ENCODE data around the gene ZBTB5. TPM values are rescaled to one million over a fixed set of nuclear protein-coding genes. Genes with fewer than 3 reads are reported as not detected.

ZBTB5 gene
- total and polyA plus RNA-seq, 2 of the 13 experiments (the other 11 are each of a cell fraction or from before 2014, with no cell fraction given): 12.5 to 20.5 TPM

DNA sequence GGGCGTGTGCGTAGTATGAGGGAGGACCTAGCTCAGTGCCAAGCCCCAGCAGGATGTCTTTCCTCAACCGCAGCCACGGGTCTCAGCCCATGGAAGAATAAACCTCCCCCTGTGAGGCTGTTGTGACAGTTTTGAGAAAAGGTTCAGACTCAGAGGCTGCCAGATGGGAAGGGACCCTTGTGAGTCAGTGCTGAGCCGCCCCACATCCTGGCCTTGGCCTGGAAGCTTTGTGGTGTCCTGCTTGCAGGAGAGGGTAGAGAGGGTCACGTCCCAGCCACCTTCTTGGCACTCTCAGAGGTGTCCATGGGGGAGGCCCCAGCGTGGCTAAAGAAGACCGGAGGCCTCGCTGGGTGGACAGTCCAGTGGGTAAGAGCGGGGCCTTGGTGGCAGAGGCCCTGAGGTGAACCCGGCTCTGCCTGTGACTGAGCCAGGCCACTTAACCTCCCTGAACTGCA lies 39.9 kb downstream of the ZBTB5 start:
- in situ Hi-C loops (cut with HindIII; ENCODE audit: extremely low pct_ligation_motif_present, low pct_unique_long_range_greater_than_20kb) (no loop called here), intact Hi-C loops (cut with micrococcal nuclease; ENCODE audit: unreplicated experiment) (no loop called here)
- peaks cover 47% of the 10 kb centered on the region for H3K4me1 ChIP-seq (ENCODE audit: insufficient read depth, low read length)
- DNase-seq (ENCODE audit: low spot score) (no peak), FAIRE-seq (no peak), ATAC-seq (no peak)
- TF ChIP-seq FOXA1 (IDR thresholded peaks at IDR 0.05) (no peak), FOXA1 (CRISPR knock-in tag; IDR thresholded peaks at IDR 0.05) (no peak), RELA (CRISPR knock-in tag; IDR thresholded peaks at IDR 0.05) (no peak), DNMT3B (CRISPR knock-in tag; conservative IDR thresholded peaks at IDR 0.05) (no peak), NFE2L2 (IDR thresholded peaks at IDR 0.05; ENCODE audit: low read length) (no peak), TOPORS (CRISPR knock-in tag; IDR thresholded peaks at IDR 0.05) (no peak), ZNF737 (CRISPR knock-in tag; IDR thresholded peaks at IDR 0.05; ENCODE audit: borderline replicate concordance) (no peak), AGO1 (IDR thresholded peaks at IDR 0.05; ENCODE audit: low read depth, low read length, poor library complexity, severe bottlenecking) (no peak), RFXANK (CRISPR knock-in tag; IDR thresholded peaks at IDR 0.05) (no peak), ASH2L (IDR thresholded peaks at IDR 0.05; ENCODE audit: insufficient read length, low read depth, low read length) (no peak)
- TF ChIP-seq, protein P1, sequence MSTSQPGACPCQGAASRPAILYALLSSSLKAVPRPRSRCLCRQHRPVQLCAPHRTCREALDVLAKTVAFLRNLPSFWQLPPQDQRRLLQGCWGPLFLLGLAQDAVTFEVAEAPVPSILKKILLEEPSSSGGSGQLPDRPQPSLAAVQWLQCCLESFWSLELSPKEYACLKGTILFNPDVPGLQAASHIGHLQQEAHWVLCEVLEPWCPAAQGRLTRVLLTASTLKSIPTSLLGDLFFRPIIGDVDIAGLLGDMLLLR (CRISPR knock-in tag; IDR thresholded peaks at IDR 0.05): no peak
- TF ChIP-seq, protein P2, sequence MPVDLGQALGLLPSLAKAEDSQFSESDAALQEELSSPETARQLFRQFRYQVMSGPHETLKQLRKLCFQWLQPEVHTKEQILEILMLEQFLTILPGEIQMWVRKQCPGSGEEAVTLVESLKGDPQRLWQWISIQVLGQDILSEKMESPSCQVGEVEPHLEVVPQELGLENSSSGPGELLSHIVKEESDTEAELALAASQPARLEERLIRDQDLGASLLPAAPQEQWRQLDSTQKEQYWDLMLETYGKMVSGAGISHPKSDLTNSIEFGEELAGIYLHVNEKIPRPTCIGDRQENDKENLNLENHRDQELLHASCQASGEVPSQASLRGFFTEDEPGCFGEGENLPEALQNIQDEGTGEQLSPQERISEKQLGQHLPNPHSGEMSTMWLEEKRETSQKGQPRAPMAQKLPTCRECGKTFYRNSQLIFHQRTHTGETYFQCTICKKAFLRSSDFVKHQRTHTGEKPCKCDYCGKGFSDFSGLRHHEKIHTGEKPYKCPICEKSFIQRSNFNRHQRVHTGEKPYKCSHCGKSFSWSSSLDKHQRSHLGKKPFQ (CRISPR knock-in tag; IDR thresholded peaks at IDR 0.05; ENCODE audit: insufficient replicate concordance): no peak
- TF ChIP-seq, protein P3, sequence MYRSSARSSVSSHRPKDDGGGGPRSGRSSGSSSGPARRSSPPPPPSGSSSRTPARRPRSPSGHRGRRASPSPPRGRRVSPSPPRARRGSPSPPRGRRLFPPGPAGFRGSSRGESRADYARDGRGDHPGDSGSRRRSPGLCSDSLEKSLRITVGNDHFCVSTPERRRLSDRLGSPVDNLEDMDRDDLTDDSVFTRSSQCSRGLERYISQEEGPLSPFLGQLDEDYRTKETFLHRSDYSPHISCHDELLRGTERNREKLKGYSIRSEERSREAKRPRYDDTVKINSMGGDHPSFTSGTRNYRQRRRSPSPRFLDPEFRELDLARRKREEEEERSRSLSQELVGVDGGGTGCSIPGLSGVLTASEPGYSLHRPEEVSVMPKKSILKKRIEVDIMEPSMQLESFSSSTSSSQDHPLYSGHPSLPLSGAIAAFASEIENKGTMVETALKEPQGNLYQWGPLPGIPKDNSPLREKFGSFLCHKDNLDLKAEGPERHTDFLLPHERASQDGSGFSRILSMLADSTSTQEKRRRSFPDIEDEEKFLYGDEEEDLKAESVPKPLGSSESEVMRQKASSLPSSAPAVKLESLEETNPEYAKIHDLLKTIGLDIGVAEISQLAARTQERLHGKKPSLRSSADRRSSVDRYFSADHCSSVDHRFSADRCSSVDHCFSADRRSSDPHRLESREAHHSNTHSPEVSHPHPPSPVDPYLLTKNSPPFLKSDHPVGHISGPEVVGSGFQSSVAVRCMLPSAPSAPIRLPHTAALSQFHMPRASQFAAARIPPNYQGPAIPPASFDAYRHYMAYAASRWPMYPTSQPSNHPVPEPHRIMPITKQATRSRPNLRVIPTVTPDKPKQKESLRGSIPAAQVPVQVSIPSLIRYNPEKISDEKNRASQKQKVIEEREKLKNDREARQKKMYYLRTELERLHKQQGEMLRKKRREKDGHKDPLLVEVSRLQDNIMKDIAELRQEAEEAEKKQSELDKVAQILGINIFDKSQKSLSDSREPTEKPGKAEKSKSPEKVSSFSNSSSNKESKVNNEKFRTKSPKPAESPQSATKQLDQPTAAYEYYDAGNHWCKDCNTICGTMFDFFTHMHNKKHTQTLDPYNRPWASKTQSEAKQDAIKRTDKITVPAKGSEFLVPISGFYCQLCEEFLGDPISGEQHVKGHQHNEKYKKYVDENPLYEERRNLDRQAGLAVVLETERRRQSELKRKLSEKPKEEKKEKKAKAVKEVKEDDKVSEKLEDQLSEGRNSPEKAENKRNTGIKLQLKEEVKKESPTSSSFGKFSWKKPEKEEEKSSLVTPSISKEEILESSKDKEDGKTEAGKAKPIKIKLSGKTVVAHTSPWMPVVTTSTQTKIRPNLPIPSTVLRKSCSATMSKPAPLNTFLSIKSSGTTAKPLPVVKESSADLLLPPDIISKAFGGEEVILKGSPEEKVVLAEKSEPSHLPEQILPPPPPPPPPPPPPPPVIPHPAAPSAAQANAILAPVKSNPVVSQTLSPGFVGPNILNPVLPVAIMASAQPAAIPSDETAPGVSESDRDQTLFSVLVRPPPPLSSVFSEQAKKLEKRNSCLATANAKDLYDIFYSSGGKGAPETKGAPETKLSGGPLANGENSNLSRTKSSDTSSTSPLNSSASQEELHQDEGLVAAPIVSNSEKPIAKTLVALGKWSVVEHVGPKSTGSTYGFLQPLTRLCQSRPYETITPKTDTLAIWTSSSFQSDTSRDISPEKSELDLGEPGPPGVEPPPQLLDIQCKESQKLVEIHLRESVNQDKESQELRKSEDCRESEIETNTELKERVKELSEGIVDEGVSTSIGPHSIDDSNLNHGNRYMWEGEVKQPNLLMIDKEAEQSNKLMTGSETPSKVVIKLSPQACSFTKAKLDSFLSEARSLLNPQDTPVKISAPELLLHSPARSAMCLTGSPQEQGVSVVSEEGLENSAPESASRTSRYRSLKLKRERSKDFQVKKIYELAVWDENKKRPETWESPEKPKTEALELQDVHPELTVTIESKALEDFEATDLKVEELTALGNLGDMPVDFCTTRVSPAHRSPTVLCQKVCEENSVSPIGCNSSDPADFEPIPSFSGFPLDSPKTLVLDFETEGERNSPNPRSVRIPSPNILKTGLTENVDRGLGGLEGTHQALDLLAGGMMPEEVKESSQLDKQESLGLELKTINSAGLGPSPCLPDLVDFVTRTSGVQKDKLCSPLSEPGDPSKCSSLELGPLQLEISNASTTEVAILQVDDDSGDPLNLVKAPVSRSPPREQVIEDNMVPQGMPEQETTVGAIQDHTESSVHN (CRISPR knock-in tag; IDR thresholded peaks at IDR 0.05): no peak
- no peak overlapping the region for H3K27ac ChIP-seq (ENCODE audit: extremely low read length, insufficient read depth, low read length)
- H3K36me3 ChIP-seq (replicated peaks in 1 of 2; ENCODE audit: control insufficient read depth in 1 of 2, insufficient read depth in 2 of 2, low read length in 2 of 2): peaks cover 16 to 35% of the 10 kb centered on the region in 2 experiments; a peak in 4 of 5 replicates
- no peaks in the 10 kb centered on the region for H3K27me3 ChIP-seq (ENCODE audit: control insufficient read depth in 1 of 2, insufficient read depth in 2 of 2, low read length in 2 of 2)
- no peak overlapping the region for H2AFZ ChIP-seq (ENCODE audit: low read length)
- no peak overlapping the region for H3K9ac ChIP-seq (ENCODE audit: insufficient read depth, low read depth, low read length)
- no peak overlapping the region for H3K4me2 ChIP-seq (ENCODE audit: low read depth, low read length)
- BruUV-seq (replicated peaks): no TSS peak
- no peak overlapping the region for H3K4me3 ChIP-seq (replicated peaks in 1 of 3; ENCODE audit: insufficient read depth in 1 of 3, low read depth in 2 of 3, low read length in 3 of 3)
- ChIA-PET POLR2A (interaction anchor here (1.0 kb wide), 1 partner anchor 15 kb away, joined by 3 read pairs; no protein-coding TSS in a partner anchor), CTCF (ENCODE audit: low intra/inter-chr PET ratio, low total read pairs) (no interaction called here)
- H3K79me2 ChIP-seq (ENCODE audit: insufficient read depth, low read length): peaks cover 28% of the 10 kb centered on the region
- peaks cover 4% of the 10 kb centered on the region; the same call in 1 of the 2 replicates for H4K20me1 ChIP-seq (ENCODE audit: insufficient read depth, low read length)
- H3K9me3 ChIP-seq (ENCODE audit: low read length): no peaks in the 10 kb centered on the region
- WGBS (ENCODE audit: low lambda C conversion rate): 98% methylated on average over 9 of the region's 11 CpGs

Measured in HepG2 (cell line).